ENCODE results near the gene PPP5C. TPM values are rescaled to one million over a fixed set of nuclear protein-coding genes. Genes with fewer than 3 reads are reported as not detected.

PPP5C gene
- total RNA-seq, 1 experiment from 2014 or later: 125 TPM

- DNase-seq (ENCODE audit: low spot score): no peak
- in situ Hi-C loops (cut with HindIII; ENCODE audit: low sequenced_read_pairs): no loop called here
These were observed 22.6 kb upstream of the PPP5C start for GRCh38 chr19:46324277-46324676.

DNA sequence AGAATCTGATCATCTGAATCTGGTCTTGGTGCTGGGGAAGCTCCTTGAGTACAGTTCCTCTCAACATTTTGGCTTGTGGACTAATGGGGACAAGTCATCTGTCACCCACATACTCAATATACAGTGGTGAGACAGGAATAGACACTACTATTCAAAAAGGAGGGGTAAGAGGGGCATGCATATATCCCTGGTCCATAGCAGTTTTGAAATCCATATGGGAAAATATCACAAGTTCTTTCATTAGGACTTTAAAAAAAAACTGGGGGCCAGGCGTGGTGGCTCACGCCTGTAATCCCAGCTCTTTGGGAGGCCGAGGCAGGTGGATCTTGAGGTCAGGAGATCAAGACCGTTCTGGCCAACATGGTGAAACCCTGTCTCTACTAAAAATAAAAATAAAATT lies 20.3 kb upstream of the PPP5C start:
- no peak for DNase-seq (ENCODE audit: low spot score)
- in situ Hi-C loops (cut with HindIII; ENCODE audit: low sequenced_read_pairs): no loop called here

DNA sequence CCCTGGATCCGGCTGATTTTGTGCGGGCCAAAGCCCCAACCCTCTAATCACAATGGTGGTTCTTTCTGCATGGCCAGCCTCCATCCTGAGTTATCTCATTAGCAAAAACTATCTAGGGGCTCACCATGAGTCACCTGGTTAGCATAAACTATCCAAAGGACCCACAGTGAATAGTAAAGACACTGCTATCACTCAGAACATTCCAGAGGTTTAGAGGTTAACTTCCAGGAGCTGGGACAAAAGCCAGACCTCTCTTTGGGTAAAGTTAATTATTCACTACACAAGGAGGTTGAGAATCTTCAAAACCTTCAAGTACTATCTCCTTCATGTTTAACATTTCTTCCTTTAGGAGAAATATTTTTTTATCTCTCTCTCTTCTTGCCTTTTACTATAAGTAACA lies 18.8 kb upstream of the PPP5C start:
- DNase-seq (ENCODE audit: low spot score): no peak
- in situ Hi-C loops (cut with HindIII; ENCODE audit: low sequenced_read_pairs): no loop called here

DNA sequence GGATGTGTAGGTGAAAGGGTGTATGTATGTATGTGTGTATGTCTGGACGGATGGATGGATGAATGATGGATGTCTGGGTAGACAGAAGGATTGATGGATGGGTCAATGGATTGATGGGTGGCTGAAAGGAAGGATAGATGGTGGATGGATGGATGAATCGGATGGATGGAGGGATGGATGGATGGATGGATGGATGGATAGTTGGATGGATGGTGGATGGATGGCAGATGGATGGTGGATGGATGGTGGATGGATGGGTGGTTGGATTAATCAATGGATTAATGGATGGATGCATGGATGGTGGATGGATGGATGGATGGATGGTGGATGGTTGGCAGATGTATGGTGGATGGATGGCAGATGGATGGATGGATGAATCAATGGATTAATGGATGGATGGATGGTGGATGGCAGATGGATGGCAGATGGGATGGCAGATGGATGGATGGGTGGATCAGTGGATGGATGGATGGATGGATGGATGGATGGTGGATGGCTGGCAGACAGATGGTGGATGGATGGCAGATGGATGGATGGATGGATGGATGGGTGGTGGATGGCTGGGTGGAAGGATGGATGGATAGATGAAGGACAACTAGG lies 16.5 kb upstream of the PPP5C start:
- DNase-seq (ENCODE audit: low spot score): no peak
- in situ Hi-C loops (cut with HindIII; ENCODE audit: low sequenced_read_pairs): no loop called here

GRCh38 chr19:46337487-46337886 lies 9.4 kb upstream of the PPP5C start:
- no peak for DNase-seq (ENCODE audit: low spot score)
- in situ Hi-C loops (cut with HindIII; ENCODE audit: low sequenced_read_pairs): no loop called here

DNA sequence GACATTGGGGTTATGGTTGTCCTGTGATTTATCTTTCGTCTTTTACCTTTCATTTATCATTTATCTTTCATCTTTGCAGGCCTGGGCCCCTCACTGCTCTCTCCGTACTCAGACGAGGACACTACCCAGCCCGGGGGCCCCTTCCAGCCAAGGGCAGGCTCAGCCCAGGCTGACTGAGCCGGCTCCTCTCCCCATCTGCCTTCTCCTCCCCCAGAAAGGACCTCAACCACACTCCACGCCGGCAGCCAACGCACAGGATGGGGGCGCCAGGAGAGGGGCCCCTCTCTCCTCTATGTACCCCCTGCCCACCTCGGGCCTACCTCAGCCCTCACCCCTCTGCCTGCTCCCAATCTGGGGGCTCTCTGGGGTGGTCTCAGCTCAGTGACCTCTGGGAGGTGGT lies 7.4 kb upstream of the PPP5C start:
- no peak for DNase-seq (ENCODE audit: low spot score)
- in situ Hi-C loops (cut with HindIII; ENCODE audit: low sequenced_read_pairs): no loop called here

DNA sequence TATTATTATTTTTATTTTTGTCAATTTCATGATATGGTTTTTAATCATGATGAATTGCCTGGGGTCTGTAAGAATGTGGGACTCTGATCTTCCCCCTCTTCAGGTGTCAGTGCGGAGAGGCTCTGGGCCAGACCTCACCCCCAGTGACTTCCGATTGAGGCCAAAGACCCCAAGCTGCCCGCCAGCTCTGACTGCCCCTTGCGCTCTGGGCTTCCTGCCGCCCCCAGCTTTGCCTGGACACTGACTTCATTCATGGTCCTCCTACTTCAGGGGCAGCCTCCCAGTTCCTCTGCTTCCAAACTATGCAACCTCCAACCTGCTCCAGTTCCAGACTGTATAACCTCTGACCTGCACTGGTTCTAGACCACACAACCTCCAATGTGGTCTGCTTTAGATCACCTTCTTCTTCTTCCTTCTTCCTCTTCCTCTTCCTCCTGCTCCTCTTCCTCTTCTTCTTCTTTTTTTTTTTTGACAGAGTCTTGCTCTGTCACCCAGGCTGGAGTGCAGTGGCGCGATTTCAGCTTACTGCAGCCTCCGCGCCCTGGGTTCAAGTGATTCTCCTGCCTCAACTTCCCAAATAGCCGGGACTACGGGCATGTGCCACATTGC lies 6.7 kb upstream of the PPP5C start:
- no peak for DNase-seq (ENCODE audit: low spot score)
- in situ Hi-C loops (cut with HindIII; ENCODE audit: low sequenced_read_pairs): no loop called here

GRCh38 chr19:46341937-46342336 lies 5.0 kb upstream of the PPP5C start:
- no peak for DNase-seq (ENCODE audit: low spot score)
- in situ Hi-C loops (cut with HindIII; ENCODE audit: low sequenced_read_pairs): no loop called here

DNA sequence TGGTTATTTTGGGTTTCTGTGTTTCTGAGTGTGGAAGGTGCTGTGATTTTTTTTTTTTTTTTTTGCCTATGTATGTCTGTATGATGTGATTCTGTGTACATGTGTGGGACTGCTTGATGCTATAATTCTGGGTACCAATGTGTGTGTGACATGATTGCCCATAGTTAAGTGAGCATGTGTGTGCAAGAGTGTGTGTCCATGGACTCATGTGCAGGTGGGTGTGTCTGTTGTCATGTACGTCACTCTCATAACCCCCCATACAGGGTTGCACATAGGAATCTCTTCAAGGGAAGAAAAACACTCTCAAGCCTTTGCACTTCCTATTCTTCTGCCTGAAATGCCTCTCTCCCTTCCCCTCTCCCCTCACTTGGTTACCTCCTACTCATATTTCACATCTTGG lies 2.5 kb upstream of the PPP5C start:
- in situ Hi-C loops (cut with HindIII; ENCODE audit: low sequenced_read_pairs): no loop called here
- no peak for DNase-seq (ENCODE audit: low spot score)

- no peak for DNase-seq (ENCODE audit: low spot score)
- in situ Hi-C loops (cut with HindIII; ENCODE audit: low sequenced_read_pairs): no loop called here
These were observed 1.7 kb upstream of the PPP5C start for GRCh38 chr19:46345157-46345556.

- in situ Hi-C loops (cut with HindIII; ENCODE audit: low sequenced_read_pairs): no loop called here
- DNase-seq (ENCODE audit: low spot score): no peak
These were observed 641 bp downstream of the PPP5C start for GRCh38 chr19:46347572-46347883.

DNA sequence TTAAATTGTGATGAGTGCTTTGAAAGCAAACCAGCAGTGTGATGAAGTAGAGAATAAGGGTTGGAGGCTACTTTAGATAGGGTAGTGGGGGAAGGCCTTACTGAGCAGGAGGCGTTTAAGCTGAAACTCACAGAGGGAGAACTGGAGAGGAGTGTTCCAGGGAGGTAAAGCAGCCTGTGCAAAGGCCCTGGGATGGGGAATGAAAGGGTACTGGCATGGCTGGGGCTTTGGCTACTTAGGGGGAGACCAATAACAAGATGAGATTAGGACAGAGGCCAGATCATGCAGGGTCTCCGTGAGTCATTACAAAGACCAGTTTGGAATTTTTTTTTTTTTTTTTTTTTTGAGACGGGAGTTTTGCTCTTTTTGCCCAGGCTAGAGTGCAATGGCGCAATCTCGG lies 1.1 kb downstream of the PPP5C start:
- no peak for DNase-seq (ENCODE audit: low spot score)
- in situ Hi-C loops (cut with HindIII; ENCODE audit: low sequenced_read_pairs): no loop called here

DNA sequence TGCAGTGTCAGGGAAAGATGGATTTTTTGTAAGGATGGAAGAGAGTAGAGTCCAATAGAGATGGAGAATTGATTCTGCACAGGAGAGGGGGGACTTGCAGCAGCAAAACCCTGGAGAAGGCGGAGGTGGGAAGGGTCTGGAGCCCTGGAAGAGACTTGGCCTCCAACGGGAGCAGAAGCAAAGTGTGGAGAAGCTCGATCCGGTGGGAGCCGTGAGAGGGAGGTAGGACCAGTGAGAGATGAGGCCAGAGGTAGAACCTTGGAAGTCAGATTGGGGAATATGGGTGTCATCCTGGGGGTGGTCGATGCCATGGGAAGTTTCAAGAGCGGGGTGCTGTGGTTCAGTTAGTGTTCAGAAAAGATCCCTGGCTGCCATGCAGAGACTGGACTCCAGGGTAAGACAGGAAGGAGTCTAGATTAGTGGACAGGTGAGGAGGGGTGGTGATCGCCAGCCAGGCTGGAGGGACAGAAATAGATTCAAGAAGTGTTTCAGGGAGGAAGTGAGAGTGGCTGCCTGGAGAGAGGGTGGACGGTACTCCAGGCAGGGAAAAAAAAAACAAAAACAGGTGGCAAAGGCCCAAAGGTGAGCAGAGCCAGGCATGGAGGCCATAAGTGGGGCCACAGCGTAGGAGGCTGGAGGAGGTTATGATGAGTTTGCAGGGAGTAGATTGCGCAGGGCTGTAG lies 2.6 kb downstream of the PPP5C start:
- no peak for DNase-seq (ENCODE audit: low spot score)
- in situ Hi-C loops (cut with HindIII; ENCODE audit: low sequenced_read_pairs): no loop called here

GRCh38 chr19:46350029-46350757 lies 3.3 kb downstream of the PPP5C start:
- no peak for DNase-seq (ENCODE audit: low spot score)
- in situ Hi-C loops (cut with HindIII; ENCODE audit: low sequenced_read_pairs): no loop called here

GRCh38 chr19:46350758-46351159 lies 3.9 kb downstream of the PPP5C start:
- in situ Hi-C loops (cut with HindIII; ENCODE audit: low sequenced_read_pairs): no loop called here
- DNase-seq (ENCODE audit: low spot score): no peak

GRCh38 chr19:46351241-46352041 lies 4.6 kb downstream of the PPP5C start:
- in situ Hi-C loops (cut with HindIII; ENCODE audit: low sequenced_read_pairs): no loop called here
- DNase-seq (ENCODE audit: low spot score): no peak

DNA sequence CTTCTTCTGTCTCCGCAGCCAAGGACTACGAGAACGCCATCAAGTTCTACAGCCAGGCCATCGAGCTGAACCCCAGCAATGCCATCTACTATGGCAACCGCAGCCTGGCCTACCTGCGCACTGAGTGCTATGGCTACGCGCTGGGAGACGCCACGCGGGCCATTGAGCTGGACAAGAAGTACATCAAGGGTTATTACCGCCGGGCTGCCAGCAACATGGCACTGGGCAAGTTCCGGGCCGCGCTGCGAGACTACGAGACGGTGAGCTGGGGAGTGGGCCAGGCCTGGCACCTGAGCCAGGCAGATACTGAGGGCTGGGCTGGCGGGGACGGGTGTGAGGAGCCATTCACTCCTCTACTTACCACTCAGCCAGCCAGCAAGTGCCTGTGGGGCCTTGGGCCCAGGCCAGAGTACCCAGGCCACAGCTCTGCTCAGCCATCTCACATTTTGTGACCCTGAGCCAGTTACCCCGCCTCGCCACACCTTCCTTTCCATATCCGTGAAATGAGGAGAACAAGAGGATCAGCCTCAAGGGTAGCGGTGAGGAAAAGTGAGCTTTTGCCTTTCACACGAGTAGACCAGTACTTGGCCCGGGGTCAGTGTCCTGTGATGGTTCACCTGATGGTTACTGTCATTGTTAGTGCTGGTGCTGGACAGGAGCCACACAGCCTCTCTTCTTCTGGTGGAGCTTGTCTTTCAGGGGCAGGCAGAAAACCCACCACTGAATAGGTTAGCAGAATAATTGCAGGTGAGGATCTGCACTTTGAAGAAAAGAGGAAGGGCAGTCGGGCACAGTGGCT lies 7.0 kb downstream of the PPP5C start:
- in situ Hi-C loops (cut with HindIII; ENCODE audit: low sequenced_read_pairs): no loop called here
- DNase-seq (ENCODE audit: low spot score): no peak

DNA sequence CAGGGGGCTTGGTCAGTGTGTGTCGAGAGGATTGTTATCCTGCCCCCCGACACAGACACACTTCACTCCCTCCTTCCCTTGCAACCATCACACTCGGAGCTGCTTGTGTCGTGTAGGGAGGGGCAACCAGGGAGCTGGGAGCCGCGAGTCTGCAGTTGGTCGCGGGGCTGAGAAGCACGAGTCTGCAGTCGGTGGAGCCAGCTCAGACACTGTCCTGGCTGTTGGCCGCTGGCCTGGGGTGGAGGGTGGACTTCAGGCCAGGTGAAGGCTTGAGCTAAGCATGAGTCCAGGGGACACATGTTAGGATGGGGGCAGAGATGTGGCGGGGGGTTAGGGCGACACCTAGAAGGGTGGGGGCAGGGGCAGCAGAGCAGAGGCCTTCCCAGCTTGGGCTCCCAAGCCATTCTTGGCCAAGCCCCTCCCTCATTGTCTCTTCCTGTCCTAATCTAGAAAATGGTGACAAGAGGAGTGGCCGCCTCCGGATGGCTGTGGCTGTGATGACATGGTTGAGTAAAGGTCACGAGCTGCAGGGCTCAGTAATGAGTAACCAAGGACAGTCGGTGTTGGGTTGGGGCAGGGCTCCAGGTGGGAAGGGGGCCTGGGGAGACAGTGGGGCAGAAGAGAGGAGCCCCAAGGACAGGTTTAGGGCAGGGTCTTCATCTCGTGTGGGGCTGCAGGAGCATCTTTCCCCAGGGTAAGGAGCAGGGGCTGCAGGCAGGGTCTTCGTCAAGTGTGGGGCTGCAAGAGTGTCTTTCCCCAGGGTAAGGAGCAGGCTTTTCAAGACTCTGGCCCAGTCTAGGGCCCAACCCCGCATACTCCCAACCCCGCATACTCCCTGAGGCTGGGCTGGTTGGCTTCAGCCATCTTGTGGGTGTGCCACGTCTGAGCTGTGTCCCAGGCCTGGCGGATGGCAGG lies 8.6 kb downstream of the PPP5C start:
- in situ Hi-C loops (cut with HindIII; ENCODE audit: low sequenced_read_pairs): no loop called here
- no peak for DNase-seq (ENCODE audit: low spot score)

Data from G401 (cell line).